ENCODE data around the gene WNT7B.

Gene WNT7B

GRCh38 chr22:45949258-45949870 lies 27.6 kb downstream of the WNT7B start:
- DNase-seq: no peak

DNA sequence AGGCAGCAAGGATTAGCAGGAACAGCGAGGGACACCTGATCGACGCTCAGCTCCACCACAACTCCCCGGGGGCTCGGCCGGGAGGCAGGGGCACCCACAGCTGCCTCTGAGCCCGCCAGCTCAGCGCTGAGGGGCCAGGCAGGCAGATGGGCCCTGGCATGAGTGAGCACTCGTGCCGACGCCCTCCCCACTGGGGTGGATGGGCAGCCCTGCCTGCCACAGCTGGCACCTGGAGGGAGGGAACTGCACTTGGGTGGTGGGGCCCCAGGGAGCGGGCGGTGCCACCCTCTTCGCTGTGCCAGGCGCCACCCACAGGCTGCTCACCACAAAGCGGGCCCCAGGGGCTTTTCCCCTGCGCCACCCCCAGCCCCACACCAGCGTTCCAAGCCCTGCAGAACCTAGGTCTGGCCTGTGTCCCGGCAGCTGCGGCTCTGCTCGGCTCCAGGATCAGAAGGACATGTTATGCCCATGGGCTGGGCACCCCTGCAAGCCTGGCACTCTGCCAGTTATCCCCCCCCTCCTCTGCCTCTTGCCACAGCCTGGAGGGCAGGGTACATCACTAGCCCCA lies 28.8 kb downstream of the WNT7B start:
- DNase-seq: no peak

DNA sequence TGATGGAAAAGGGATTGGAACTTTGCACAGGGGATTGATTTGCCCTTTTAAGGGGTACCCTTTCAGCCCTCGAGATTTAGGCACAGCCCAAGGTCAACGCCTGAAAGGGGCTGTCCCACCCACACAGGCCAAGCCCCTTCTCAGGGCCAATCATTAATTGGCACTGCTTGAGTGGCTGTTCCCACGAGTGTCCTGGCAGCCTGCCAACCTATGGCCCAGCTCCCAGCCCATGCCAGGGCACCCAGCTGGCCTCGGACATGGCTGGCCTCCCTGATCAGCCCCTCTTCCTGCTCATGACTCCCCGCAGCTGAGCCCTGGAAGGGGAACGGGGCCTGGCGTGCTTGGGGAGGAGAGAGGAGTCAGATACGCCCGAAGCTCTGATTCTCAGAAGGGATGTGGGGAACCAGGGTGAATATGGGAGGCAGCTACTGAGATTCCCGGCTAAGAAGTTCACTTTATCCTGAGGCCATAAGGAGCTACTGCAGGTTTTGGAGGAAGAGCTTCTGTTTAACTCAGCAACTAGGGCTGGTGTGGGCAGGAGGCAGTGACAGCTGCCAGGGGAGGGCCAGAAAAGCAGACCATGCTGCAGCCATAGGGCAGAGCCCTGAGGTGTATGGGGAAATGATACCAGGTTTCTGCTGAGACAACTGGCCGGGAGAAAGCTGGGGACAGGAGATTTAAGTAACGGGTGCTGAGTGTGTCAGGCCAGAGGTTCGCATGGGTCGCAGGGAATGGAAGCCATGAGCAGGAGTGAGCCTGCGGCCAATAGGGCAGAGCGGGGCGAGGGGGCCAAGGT lies 30.0 kb downstream of the WNT7B start:
- DNase-seq: no peak

DNA sequence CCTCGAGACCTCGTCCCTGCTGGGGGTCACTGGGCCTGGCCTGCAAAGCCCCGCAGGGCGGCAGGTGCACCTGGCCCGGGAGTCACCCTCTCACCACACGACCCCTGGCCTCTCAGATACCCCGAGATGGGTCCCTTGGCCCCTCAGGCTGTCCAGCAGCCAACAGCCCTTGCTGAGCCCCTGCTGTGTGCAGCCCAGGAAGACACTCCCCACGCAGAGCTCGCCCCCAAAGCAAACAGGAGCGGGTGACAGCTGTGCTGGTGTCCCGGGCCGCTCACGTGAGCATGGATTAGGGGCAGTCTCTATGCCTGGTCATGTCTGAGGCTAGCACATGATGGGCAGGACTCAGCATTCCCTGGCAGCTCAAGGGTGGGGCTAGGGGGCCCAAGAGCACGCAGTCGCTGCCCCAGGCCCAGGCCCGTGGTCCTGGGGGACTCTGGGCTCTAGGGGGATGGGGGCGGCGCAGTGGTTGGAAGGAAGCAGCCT lies 31.3 kb downstream of the WNT7B start:
- no peak for DNase-seq

- no peak for DNase-seq
Observed at GRCh38 chr22:45942787-45943493, 34.0 kb downstream of the WNT7B start.

DNA sequence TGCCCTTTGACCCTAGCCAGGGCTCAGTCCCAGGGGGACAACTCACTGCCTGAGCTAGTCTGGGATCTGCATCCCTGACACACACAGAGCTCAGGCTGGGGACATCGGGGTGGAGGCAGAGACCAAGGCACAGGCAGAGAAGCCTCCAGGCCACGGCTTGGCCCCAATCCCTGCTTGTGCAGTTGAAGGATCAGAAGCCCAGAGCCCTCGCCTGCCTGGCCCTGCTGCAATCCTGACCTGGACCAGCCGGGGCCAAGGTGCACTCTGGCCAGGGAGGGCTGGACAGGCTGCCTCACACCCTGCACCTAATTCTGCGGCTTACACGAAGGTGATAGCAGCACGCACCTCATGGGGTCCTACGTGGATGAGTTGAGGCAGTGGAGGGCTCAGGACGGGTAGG lies 34.6 kb downstream of the WNT7B start:
- no peak for DNase-seq

DNA sequence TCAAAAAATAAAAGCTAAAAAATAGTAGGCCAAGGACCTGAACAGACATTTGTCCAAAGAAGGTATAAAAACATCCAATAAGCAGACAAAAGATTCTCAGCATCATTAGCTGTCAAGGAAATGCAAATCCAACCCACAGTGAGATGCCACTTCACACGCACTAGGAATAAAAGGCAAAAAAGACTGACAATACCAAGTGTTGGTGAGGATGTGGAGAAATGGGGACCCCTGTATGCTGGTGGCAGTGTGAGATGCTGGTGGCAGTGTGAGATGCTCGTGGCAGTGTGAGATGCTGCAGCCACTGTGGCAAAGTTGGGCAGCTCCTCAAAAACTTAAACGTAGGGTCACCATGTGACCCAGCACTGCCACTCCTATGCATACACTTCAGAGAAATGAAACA lies 38.0 kb downstream of the WNT7B start:
- DNase-seq: no peak

DNA sequence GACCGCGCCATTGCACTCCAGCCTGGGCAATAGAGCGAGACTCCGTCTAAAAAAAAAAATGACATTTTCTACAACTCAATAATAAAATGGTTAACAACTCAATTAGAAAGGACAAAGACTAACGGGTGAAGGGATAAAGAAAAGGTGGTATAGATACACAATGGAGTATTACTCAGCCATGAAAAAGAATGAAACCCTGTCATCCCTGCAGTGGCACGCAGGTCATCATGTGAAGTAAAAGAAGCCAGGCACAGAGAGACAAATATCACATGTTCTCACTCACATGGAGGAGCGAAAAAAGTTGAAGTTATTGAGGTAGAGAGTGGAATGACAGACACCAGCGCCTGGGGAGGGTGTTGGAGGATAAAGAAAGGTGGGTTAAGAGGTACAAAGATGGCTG lies 39.0 kb downstream of the WNT7B start:
- DNase-seq: no peak

DNA sequence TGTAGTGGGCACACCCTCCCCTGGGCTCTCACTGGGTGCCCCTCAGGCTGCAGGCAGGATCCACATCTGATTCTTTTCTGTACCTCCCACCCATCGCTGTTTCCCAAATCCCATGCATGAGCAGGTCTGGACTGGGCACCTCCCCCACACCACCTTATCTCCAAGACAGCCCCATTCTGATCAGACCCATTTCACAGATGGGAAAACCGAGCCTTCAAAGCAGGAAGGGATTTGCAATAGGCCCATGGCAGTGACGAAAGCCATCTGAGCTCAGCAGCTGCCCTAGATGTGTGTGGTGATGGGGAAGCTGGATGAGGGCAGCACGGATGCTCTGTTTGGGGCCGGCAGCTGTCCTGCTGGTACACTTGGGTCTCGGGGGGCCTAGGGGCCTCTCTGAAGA lies 41.4 kb downstream of the WNT7B start:
- no peak for DNase-seq

GRCh38 chr22:45934659-45935341 lies 42.2 kb downstream of the WNT7B start:
- no peak for DNase-seq

GRCh38 chr22:45934168-45934564 lies 42.8 kb downstream of the WNT7B start:
- no peak for DNase-seq

- DNase-seq: no peak
Observed at GRCh38 chr22:45933506-45934167, 43.3 kb downstream of the WNT7B start.

DNA sequence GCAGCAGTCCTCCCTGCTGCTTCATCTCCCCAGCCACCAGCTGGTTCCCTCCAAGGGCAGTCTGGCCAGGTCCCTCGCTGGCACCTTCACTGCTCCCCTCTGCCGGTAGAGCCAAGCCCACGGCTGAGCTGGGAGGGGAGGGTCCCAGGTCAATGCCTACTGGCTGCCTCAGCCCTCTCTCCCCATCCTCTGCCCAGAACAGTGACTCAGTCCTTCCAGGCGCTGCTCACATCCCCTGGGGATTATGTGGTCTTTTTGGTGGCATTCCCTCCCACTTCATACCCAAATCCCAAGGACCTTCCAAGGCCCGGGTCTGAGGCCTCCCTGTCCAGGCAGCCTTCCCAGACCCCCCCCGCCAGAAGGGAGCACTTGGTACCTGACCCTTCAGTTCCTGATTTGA lies 44.9 kb downstream of the WNT7B start:
- no peak for DNase-seq

- DNase-seq: no peak
Observed at GRCh38 chr22:45931042-45931441, 45.9 kb downstream of the WNT7B start.

GRCh38 chr22:45930324-45930723 lies 46.6 kb downstream of the WNT7B start:
- no peak for DNase-seq

- DNase-seq: no peak
Observed at GRCh38 chr22:45929649-45930048, 47.3 kb downstream of the WNT7B start.

DNA sequence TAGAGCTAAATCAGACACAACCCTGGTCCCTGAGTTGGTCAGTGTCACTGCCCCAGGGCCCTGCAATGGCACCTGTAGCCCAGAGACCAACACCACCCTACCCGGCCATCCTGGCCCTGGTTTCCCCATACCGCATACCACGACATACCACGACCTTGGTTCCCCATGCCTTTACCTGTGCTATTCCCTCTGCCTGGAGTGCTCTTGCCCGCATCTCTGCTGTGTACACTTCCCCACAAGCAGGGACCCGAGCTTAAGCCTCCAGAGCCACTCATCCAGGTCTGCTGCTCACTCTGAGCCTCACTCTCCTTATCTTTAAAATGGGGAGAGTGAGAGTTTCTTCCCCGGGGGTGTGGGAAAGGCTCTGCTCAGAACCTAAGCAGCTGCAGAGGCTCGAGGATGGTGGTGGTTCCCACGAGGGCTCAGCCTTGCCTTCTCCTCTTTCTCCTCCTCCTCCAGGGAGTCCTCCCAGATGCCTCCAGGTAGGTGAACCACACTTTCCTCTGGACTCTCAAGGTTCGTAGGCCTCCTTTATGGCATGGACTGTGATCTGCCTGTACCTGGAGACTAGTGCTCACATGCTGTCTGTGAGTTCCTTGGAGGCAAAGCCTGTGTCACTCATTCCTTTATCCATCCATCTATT lies 48.1 kb downstream of the WNT7B start:
- no peak for DNase-seq

DNA sequence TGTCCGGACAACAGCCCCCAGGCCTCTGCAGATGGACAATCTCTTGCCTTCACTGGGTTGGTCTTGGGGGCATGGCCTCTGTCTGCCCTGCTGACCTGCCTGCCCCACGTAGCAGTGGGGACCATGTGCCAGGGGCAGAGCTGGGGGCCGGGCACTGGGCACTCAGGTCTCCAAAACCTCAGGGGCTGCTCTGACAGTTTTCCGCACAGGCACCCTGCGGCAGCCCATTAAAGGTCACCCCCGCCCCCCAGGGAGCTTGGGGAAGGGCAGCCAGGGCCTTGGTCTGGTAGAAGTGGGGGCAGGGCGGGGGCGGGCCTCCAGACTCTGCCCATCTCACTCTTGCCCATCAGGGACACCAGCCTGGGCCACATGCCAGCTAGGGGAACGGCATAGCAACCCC lies 49.9 kb downstream of the WNT7B start:
- no peak for DNase-seq

DNA sequence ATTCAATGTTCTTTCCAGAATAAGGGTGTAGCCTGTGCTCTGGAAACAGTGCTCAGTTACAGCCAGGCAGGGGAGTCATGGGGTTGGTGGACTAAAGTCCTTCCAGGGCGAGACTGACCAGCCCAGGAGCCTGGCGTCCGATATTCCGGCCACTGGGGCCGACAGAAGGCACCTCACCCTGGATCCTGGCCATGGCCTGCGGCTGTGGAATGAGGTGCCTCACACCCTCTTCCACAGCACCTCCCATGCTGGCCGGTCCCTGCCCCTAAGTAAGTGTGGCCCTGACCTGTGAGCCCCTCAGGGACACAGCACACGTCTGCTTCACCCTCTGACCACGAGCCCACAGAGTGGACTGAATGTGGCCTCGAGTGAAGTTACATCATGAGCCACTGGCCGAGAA lies 50.5 kb downstream of the WNT7B start:
- no peak for DNase-seq

GRCh38 chr22:45925811-45926351 lies 51.1 kb downstream of the WNT7B start:
- no peak for DNase-seq

GRCh38 chr22:45923835-45924234 lies 53.1 kb downstream of the WNT7B start:
- no peak for DNase-seq

DNA sequence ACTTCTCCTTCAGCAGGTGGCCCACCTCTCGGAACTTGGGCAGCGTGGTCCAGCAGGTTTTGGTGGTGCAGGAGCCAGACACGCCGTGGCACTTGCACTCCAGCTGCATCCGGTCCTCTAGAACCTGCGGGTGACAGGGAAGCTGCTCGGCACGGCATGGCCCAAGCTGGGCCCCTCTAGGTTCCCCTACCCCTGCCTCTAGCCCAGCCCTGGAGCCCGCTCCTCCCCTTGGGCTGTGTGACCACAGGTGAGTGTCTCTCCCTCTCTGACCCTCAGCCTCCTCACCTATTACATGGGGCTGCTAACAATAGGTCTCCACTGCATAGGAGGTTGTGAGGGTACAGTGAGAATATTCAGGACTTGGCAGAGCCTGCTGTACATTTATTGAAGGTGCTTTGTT lies 53.8 kb downstream of the WNT7B start:
- DNase-seq: no peak
